GM12878 (cell line): ENCODE measurements around the gene CPNE4. TPM values are rescaled to one million over a fixed set of nuclear protein-coding genes. Genes with fewer than 3 reads are reported as not detected.

Experiments used
- ATAC-seq: fragments of 200-7000 bp; cut with Tn5 transposase; 3 replicates; pipeline ENCODE4 v1.9.1; 2020; ENCODE audit warnings: mild to moderate bottlenecking, moderate library complexity
- BruUV-seq: library from RNA; stranded (reverse); fragments of 400-500 nt; replicated peaks from 2 replicates; lab custom pipeline; 2021; lab: Mats Ljungman, UMichigan
- CTCF ChIA-PET: fragments of 300-600 bp; sonication (Branson Sonifier 250); formaldehyde crosslinking; extraction: SDS; loops from one replicate; lab custom pipeline; 2021; ENCODE audit warnings: inconsistent platforms; lab: Yijun Ruan, JAX
- POLR2A ChIA-PET: fragments of 350-600 bp; formaldehyde crosslinking; extraction: SDS; loops from one replicate; lab custom pipeline; 2021; ENCODE audit warnings: inconsistent platforms; lab: Charles Lee
- RAD21 ChIA-PET: fragments of 300-600 bp; sonication (Branson Sonifier 250); formaldehyde crosslinking; loops from one replicate; lab custom pipeline; 2023; ENCODE audit warnings: antibody characterized with exemption; ENCODE audit not compliant: unreplicated experiment; lab: Charles Lee
- SMC1A ChIA-PET: fragments of 300-600 bp; sonication (Branson Sonifier 250); formaldehyde crosslinking; loops from one replicate; lab custom pipeline; 2023; ENCODE audit not compliant: unreplicated experiment, uncharacterized antibody; lab: Charles Lee
- DNase-seq: peaks from one replicate; pipeline ENCODE4 v3.0.0-alpha.2; 2011; ENCODE audit warnings: low read depth, low spot score
- FAIRE-seq: peaks from 3 replicates; lab custom pipeline; 2011; peaks lifted over from hg19 to GRCh38; lab: Jason Lieb, UNC
- H2AFZ ChIP-seq: 2 replicates; pipeline ENCODE4 v1.6.0; 2011; ENCODE audit warnings: low read depth, low read length, control low read depth; ENCODE audit not compliant: control insufficient read depth
- H3K27ac ChIP-seq: 2 replicates; pipeline ENCODE4 v1.5.1; 2011; ENCODE audit warnings: control low read depth; ENCODE audit not compliant: control insufficient read depth, insufficient read depth
- H3K27me3 ChIP-seq, 2 experiments: replicated peaks in 1 of 2; 2 replicates each; pipeline versions ENCODE4 v1.6.0 to v1.6.1; 2011; ENCODE audit warnings: low read length in 1 of 2; ENCODE audit not compliant: control insufficient read depth in 2 of 2, insufficient read depth in 2 of 2
- H3K36me3 ChIP-seq, 2 experiments: 2 replicates each; pipeline ENCODE4 v1.5.1; 2011; ENCODE audit warnings: low read length in 1 of 2; ENCODE audit not compliant: control insufficient read depth in 2 of 2, insufficient read depth in 2 of 2
- H3K4me1 ChIP-seq: 2 replicates; pipeline ENCODE4 v1.6.1; 2011; ENCODE audit warnings: mild to moderate bottlenecking, low read length, moderate library complexity, mixed read lengths; ENCODE audit not compliant: control insufficient read depth, insufficient read depth
- H3K4me2 ChIP-seq: 2 replicates; pipeline ENCODE4 v1.6.0; 2011; ENCODE audit warnings: control low read depth; ENCODE audit not compliant: control insufficient read depth, insufficient read depth
- H3K4me3 ChIP-seq: fragments of 200-600 bp; sonication (generic); 2 replicates; pipeline ENCODE4 v1.5.1; 2016
- H3K79me2 ChIP-seq: 2 replicates; pipeline ENCODE4 v1.6.0; 2011; ENCODE audit warnings: low read length; ENCODE audit not compliant: control insufficient read depth, insufficient read depth
- H3K9ac ChIP-seq: 2 replicates; pipeline ENCODE4 v1.8.0; 2011; ENCODE audit warnings: low read length, control low read depth, mixed read lengths; ENCODE audit not compliant: control insufficient read depth, insufficient read depth
- H3K9me3 ChIP-seq: replicated peaks from 3 replicates; pipeline ENCODE4 v1.5.1; 2011; ENCODE audit warnings: mild to moderate bottlenecking, low read length; ENCODE audit not compliant: control insufficient read depth, insufficient read depth
- H4K20me1 ChIP-seq: 2 replicates; pipeline ENCODE4 v1.6.0; 2011; ENCODE audit not compliant: control insufficient read depth, insufficient read depth
- EZH2 ChIP-seq: IDR thresholded peaks from 2 replicates; pipeline ENCODE4 v1.6.1; 2012; ENCODE audit warnings: low read depth, mild to moderate bottlenecking, control low read depth, inconsistent platforms, low read length, borderline replicate concordance; ENCODE audit not compliant: control insufficient read depth
- IKZF1 ChIP-seq: fragments of 450-650 bp; conservative IDR thresholded peaks from 2 replicates; pipeline ENCODE4 v1.6.1; 2017; ENCODE audit warnings: antibody characterized with exemption, mild to moderate bottlenecking
- KLF5 ChIP-seq: fragments of 450-650 bp; IDR thresholded peaks from 2 replicates; pipeline ENCODE4 v1.6.1; 2014; ENCODE audit warnings: mild to moderate bottlenecking; ENCODE audit not compliant: partially characterized antibody
- MEF2B ChIP-seq: fragments of 450-650 bp; IDR thresholded peaks from 2 replicates; pipeline ENCODE4 v1.6.1; 2018; ENCODE audit warnings: mild to moderate bottlenecking, moderate library complexity; ENCODE audit not compliant: partially characterized antibody, poor library complexity, severe bottlenecking
- MTA3 ChIP-seq: IDR thresholded peaks from 2 replicates; pipeline ENCODE4 v1.6.1; 2012; ENCODE audit warnings: low read length, inconsistent platforms, borderline replicate concordance
- NR2C1 ChIP-seq: fragments of 450-650 bp; IDR thresholded peaks from 2 replicates; pipeline ENCODE4 v1.6.1; 2017; ENCODE audit warnings: antibody characterized with exemption, mild to moderate bottlenecking, moderate library complexity
- SUPT20H ChIP-seq: IDR thresholded peaks from 2 replicates; pipeline ENCODE4 v1.6.1; 2011; ENCODE audit warnings: low read depth, mild to moderate bottlenecking, low read length, moderate library complexity, borderline replicate concordance; ENCODE audit not compliant: control insufficient read depth
- TARDBP ChIP-seq: IDR thresholded peaks from 2 replicates; pipeline ENCODE4 v1.6.1; 2016; ENCODE audit warnings: borderline replicate concordance
- YY1 ChIP-seq: IDR thresholded peaks from 2 replicates; pipeline ENCODE4 v1.6.1; 2011; ENCODE audit warnings: low read depth, mild to moderate bottlenecking, low read length
- ZNF207 ChIP-seq: fragments of 450-650 bp; IDR thresholded peaks from 2 replicates; pipeline ENCODE4 v1.6.1; 2014; ENCODE audit warnings: antibody characterized with exemption, mild to moderate bottlenecking, borderline replicate concordance
- ZSCAN29 ChIP-seq: fragments of 450-650 bp; IDR thresholded peaks from 2 replicates; pipeline ENCODE4 v1.6.1; 2017; ENCODE audit warnings: mild to moderate bottlenecking, moderate library complexity
- WGBS: methylation state at CpG from one replicate; pipeline ENCODE4 v1.1.6; 2016; ENCODE audit warnings: low lambda C conversion rate; ENCODE audit not compliant: insufficient replicate concordance, insufficient coverage; ENCODE audit errors: missing lambda C conversion rate; 5-methylcytosine and 5-hydroxymethylcytosine counted together
- in situ Hi-C: fragments of 300-500 bp; cut with MboI; formaldehyde crosslinking; loops from 9 replicates; pipeline ENCODE4 v1.14.3; 2018; ENCODE audit warnings: mixed read lengths
- intact Hi-C: fragments of 100-400 bp; cut with micrococcal nuclease; formaldehyde crosslinking; loops from one replicate; pipeline ENCODE4 v1.14.2; 2022; ENCODE audit not compliant: unreplicated experiment
- polyA plus RNA-seq, 11 experiments: library from polyadenylated mRNA; depleted of rRNA in 4 of 11; unstranded in 6 of 11; stranded (reverse) in 5 of 11; fragments of >200 nt; fragmentation: Nextera tagmentation in 4 of 11; fragmentation: Illumina TruSeq in 1 of 11; extraction: Ambion mirVana in 4 of 11; extraction: Trizol in 1 of 11; gene quantifications; 1 replicate in 1 of 11; 2 replicates in 10 of 11; pipeline versions ENCODE4 v1.2.1 to v1.2.3, GENCODE V29; 2011 to 2016; ENCODE audit warnings: inconsistent platforms in 2 of 11, missing spikeins in 2 of 11, low read depth in 1 of 11
- total RNA-seq, 4 experiments: library from RNA; depleted of rRNA in 3 of 4; stranded (reverse); fragments of >200 nt in 3 of 4; fragmentation: Illumina TruSeq in 1 of 4; extraction: Trizol in 1 of 4; gene quantifications; 2 replicates each; pipeline versions ENCODE4 v1.2.1 to v1.2.3, GENCODE V29; 2013 to 2021
- TF ChIP-seq, protein P1 (sequence below): fragments of 450-650 bp; IDR thresholded peaks from 2 replicates; pipeline ENCODE4 v1.6.1; 2017; ENCODE audit warnings: antibody characterized with exemption, mild to moderate bottlenecking, moderate library complexity
- TF ChIP-seq, protein P2 (sequence below): IDR thresholded peaks from 2 replicates; pipeline ENCODE4 v1.6.1; 2012; ENCODE audit warnings: improper control_type of control experiment, low read depth, low read length; ENCODE audit not compliant: insufficient replicate concordance
- TF ChIP-seq, protein P3 (sequence below), 3 experiments: IDR thresholded peaks in 2 of 3; conservative IDR thresholded peaks in 1 of 3; 2 replicates each; pipeline ENCODE4 v1.5.1; 2011; ENCODE audit warnings: low read depth in 3 of 3, low read length in 3 of 3, mild to moderate bottlenecking in 3 of 3, control low read depth in 2 of 3, moderate library complexity in 2 of 3, inconsistent platforms in 1 of 3, mixed read lengths in 1 of 3; ENCODE audit not compliant: control insufficient read depth in 2 of 3, insufficient read depth in 1 of 3; ENCODE audit errors: extremely low read depth in 1 of 3

The CPNE4 gene
- total and polyA plus RNA-seq, 10 of the 15 experiments (the other 5 are each of a cell fraction or from before 2014, with no cell fraction given): 0.17 to 1.9 (median 0.48) TPM; not detected in 1

DNA sequence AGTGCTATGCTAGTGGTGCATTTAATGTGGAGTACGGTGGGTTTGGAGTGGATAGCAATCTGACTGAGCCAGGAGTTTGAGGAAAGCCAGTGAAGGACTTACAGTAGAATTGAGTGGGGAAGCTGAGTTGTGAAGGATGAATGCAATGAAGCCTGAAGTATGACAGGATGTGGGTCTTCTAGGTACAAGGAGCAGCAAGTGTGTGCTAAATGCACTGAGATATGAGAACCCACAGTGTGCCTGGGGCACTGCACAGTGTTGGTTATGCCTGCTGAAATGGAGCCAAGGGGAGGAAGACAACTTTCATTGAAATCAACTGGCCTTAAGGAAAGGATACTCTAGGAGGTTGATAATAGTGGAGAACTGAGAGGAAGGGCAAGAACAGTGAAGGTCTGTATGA lies 426.5 kb downstream of the CPNE4 start:
- CTCF ChIA-PET: no interaction called here
- FAIRE-seq: no peak
- TF ChIP-seq ZSCAN29 (no peak), SUPT20H (no peak), MEF2B (no peak), ZNF207 (no peak), YY1 (no peak), TARDBP (no peak), IKZF1 (no peak), MTA3 (no peak), EZH2 (no peak), NR2C1 (no peak), KLF5 (no peak)
- TF ChIP-seq, protein P1, sequence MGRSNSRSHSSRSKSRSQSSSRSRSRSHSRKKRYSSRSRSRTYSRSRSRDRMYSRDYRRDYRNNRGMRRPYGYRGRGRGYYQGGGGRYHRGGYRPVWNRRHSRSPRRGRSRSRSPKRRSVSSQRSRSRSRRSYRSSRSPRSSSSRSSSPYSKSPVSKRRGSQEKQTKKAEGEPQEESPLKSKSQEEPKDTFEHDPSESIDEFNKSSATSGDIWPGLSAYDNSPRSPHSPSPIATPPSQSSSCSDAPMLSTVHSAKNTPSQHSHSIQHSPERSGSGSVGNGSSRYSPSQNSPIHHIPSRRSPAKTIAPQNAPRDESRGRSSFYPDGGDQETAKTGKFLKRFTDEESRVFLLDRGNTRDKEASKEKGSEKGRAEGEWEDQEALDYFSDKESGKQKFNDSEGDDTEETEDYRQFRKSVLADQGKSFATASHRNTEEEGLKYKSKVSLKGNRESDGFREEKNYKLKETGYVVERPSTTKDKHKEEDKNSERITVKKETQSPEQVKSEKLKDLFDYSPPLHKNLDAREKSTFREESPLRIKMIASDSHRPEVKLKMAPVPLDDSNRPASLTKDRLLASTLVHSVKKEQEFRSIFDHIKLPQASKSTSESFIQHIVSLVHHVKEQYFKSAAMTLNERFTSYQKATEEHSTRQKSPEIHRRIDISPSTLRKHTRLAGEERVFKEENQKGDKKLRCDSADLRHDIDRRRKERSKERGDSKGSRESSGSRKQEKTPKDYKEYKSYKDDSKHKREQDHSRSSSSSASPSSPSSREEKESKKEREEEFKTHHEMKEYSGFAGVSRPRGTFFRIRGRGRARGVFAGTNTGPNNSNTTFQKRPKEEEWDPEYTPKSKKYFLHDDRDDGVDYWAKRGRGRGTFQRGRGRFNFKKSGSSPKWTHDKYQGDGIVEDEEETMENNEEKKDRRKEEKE: no peak
- TF ChIP-seq, protein P2, sequence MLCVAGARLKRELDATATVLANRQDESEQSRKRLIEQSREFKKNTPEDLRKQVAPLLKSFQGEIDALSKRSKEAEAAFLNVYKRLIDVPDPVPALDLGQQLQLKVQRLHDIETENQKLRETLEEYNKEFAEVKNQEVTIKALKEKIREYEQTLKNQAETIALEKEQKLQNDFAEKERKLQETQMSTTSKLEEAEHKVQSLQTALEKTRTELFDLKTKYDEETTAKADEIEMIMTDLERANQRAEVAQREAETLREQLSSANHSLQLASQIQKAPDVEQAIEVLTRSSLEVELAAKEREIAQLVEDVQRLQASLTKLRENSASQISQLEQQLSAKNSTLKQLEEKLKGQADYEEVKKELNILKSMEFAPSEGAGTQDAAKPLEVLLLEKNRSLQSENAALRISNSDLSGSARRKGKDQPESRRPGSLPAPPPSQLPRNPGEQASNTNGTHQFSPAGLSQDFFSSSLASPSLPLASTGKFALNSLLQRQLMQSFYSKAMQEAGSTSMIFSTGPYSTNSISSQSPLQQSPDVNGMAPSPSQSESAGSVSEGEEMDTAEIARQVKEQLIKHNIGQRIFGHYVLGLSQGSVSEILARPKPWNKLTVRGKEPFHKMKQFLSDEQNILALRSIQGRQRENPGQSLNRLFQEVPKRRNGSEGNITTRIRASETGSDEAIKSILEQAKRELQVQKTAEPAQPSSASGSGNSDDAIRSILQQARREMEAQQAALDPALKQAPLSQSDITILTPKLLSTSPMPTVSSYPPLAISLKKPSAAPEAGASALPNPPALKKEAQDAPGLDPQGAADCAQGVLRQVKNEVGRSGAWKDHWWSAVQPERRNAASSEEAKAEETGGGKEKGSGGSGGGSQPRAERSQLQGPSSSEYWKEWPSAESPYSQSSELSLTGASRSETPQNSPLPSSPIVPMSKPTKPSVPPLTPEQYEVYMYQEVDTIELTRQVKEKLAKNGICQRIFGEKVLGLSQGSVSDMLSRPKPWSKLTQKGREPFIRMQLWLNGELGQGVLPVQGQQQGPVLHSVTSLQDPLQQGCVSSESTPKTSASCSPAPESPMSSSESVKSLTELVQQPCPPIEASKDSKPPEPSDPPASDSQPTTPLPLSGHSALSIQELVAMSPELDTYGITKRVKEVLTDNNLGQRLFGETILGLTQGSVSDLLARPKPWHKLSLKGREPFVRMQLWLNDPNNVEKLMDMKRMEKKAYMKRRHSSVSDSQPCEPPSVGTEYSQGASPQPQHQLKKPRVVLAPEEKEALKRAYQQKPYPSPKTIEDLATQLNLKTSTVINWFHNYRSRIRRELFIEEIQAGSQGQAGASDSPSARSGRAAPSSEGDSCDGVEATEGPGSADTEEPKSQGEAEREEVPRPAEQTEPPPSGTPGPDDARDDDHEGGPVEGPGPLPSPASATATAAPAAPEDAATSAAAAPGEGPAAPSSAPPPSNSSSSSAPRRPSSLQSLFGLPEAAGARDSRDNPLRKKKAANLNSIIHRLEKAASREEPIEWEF: no peak
- TF ChIP-seq, protein P3, sequence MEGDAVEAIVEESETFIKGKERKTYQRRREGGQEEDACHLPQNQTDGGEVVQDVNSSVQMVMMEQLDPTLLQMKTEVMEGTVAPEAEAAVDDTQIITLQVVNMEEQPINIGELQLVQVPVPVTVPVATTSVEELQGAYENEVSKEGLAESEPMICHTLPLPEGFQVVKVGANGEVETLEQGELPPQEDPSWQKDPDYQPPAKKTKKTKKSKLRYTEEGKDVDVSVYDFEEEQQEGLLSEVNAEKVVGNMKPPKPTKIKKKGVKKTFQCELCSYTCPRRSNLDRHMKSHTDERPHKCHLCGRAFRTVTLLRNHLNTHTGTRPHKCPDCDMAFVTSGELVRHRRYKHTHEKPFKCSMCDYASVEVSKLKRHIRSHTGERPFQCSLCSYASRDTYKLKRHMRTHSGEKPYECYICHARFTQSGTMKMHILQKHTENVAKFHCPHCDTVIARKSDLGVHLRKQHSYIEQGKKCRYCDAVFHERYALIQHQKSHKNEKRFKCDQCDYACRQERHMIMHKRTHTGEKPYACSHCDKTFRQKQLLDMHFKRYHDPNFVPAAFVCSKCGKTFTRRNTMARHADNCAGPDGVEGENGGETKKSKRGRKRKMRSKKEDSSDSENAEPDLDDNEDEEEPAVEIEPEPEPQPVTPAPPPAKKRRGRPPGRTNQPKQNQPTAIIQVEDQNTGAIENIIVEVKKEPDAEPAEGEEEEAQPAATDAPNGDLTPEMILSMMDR (IDR thresholded peaks at IDR 0.05 in 2 of 3, conservative IDR thresholded peaks at IDR 0.05 in 1 of 3; ENCODE audit: control insufficient read depth in 2 of 3, extremely low read depth in 1 of 3, insufficient read depth in 1 of 3, low read depth in 3 of 3, low read length in 3 of 3): no peak

More for the DNA sequence above, 426.5 kb downstream of the CPNE4 start:
- intact Hi-C loops: no loop called here
- Histone ChIP-seq H3K9ac (no peak overlapping the region), H3K27ac (no peak overlapping the region), H2AFZ (no peak overlapping the region), H4K20me1 (no peaks in the 10 kb centered on the region), H3K9me3 (no peaks in the 10 kb centered on the region), H3K27me3 (no peaks in the 10 kb centered on the region), H3K79me2 (no peaks in the 10 kb centered on the region), H3K4me2 (no peak overlapping the region), H3K4me3 (no peak overlapping the region), H3K4me1 (no peaks in the 10 kb centered on the region), H3K36me3 (no peaks in the 10 kb centered on the region; a peak in 1 of 4 replicates)
- ChIA-PET RAD21 (interaction anchor here (1.5 kb wide), 1 partner anchor 54 kb away, joined by 3 read pairs; no protein-coding TSS in a partner anchor), POLR2A (interaction anchor here (0.6 kb wide), 1 partner anchor 73 kb away, joined by 4 read pairs; no protein-coding TSS in a partner anchor), SMC1A (interaction anchor here (1.2 kb wide), 2 partner anchors 29 to 50 kb away, joined by 4 read pairs; no protein-coding TSS in a partner anchor)
- BruUV-seq: no TSS peak
- ATAC-seq: peak; percentile 82
- peak; percentile 17 for DNase-seq
- in situ Hi-C loops: no loop called here
- 37% methylated on average over 1 of the region's 1 CpG for WGBS
